Right atrium auricular region (tissue), 2 donors: ENCODE measurements around the gene HELZ. TPM values are rescaled to one million over a fixed set of nuclear protein-coding genes. Genes with fewer than 3 reads are reported as not detected.

Experiments
- DNase-seq: peaks from one replicate; pipeline ENCODE4 v3.0.0-alpha.2; 2019; ENCODE audit warnings: low spot score
- H3K27ac ChIP-seq, 2 donors: fragments of 200-600 bp; sonication (generic); 1 replicate in 1 of 2; 2 replicates in 1 of 2; pipeline ENCODE4 v1.5.1; 2016 to 2019
- H3K27me3 ChIP-seq, 2 donors: fragments of 200-600 bp; sonication (generic); one replicate each; pipeline versions ENCODE4 v1.5.1 to v1.6.0; 2017 to 2019
- H3K36me3 ChIP-seq: fragments of 200-600 bp; sonication (generic); one replicate; pipeline ENCODE4 v1.5.1; 2016
- H3K4me1 ChIP-seq, 2 donors: fragments of 200-600 bp; sonication (generic); one replicate each; pipeline versions ENCODE4 v1.5.1 to v1.6.0; 2017 to 2019
- H3K4me3 ChIP-seq, 2 donors: fragments of 200-600 bp; sonication (generic); 1 replicate in 1 of 2; 2 replicates in 1 of 2; pipeline ENCODE4 v1.5.1; 2017 to 2019; ENCODE audit warnings: mild to moderate bottlenecking in 1 of 2, moderate library complexity in 1 of 2
- H3K9me3 ChIP-seq, 2 donors: fragments of 200-600 bp; sonication (generic); one replicate each; pipeline ENCODE4 v1.5.1; 2019
- CTCF ChIP-seq, 2 donors: fragments of 200-600 bp; sonication (generic); IDR thresholded peaks; one replicate each; pipeline ENCODE4 v1.5.1; 2019; ENCODE audit warnings: antibody characterized with exemption in 2 of 2
- total RNA-seq, 2 donors: library from RNA; depleted of rRNA; stranded (reverse); fragments of >200 nt; gene quantifications; one replicate each; pipeline ENCODE4 v1.1.0, GENCODE V29; 2016

Gene HELZ
- total RNA-seq, 2 donors from 2014 or later, result 25.2 to 29.1 TPM

- Histone ChIP-seq H3K4me3 (no peak overlapping the region), H3K9me3 (no peaks in the 10 kb centered on the region), H3K27ac (no peak overlapping the region), H3K4me1 (no peaks in the 10 kb centered on the region), H3K36me3 (peaks cover 29% of the 10 kb centered on the region), H3K27me3 (no peaks in the 10 kb centered on the region)
- no peak for TF ChIP-seq CTCF (IDR thresholded peaks at IDR 0.05)
- DNase-seq, result no peak
Measured at GRCh38 chr17:67174190-67174589, 70.8 kb downstream of the HELZ start.

GRCh38 chr17:67171560-67171959 is 73.4 kb downstream of the HELZ start:
- no peak for TF ChIP-seq CTCF (IDR thresholded peaks at IDR 0.05)

GRCh38 chr17:67168496-67168895 is 76.5 kb downstream of the HELZ start:
- no peaks in the 10 kb centered on the region for H3K36me3 ChIP-seq
- no peaks in the 10 kb centered on the region for H3K9me3 ChIP-seq
- H3K27me3 ChIP-seq, result no peaks in the 10 kb centered on the region
- no peak overlapping the region for H3K4me3 ChIP-seq
- H3K27ac ChIP-seq, result no peak overlapping the region
- no peak for TF ChIP-seq CTCF (IDR thresholded peaks at IDR 0.05)
- DNase-seq, result no peak
- H3K4me1 ChIP-seq, result no peaks in the 10 kb centered on the region

More at GRCh38 chr17:67171560-67171959, 73.4 kb downstream of the HELZ start:
- H3K36me3 ChIP-seq, result peaks cover 12% of the 10 kb centered on the region
- no peak for DNase-seq
- H3K27me3 ChIP-seq, result no peaks in the 10 kb centered on the region
- no peaks in the 10 kb centered on the region for H3K4me1 ChIP-seq
- H3K9me3 ChIP-seq, result no peaks in the 10 kb centered on the region
- H3K4me3 ChIP-seq, result no peak overlapping the region
- H3K27ac ChIP-seq, result no peak overlapping the region

GRCh38 chr17:67165201-67165600 is 79.8 kb downstream of the HELZ start:
- H3K9me3 ChIP-seq, result no peaks in the 10 kb centered on the region
- H3K27me3 ChIP-seq, result no peaks in the 10 kb centered on the region
- H3K36me3 ChIP-seq, result peaks cover 7% of the 10 kb centered on the region
- peak overlapping the region in 1 of 2 donors; percentile 32 for H3K27ac ChIP-seq
- no peak for TF ChIP-seq CTCF (IDR thresholded peaks at IDR 0.05)
- no peak overlapping the region for H3K4me3 ChIP-seq
- no peaks in the 10 kb centered on the region for H3K4me1 ChIP-seq
- DNase-seq, result no peak

GRCh38 chr17:67164302-67164701 is 80.7 kb downstream of the HELZ start:
- H3K9me3 ChIP-seq, result no peaks in the 10 kb centered on the region
- no peak overlapping the region for H3K27ac ChIP-seq
- H3K4me1 ChIP-seq, result no peaks in the 10 kb centered on the region
- no peak overlapping the region for H3K4me3 ChIP-seq
- no peaks in the 10 kb centered on the region for H3K27me3 ChIP-seq
- H3K36me3 ChIP-seq, result peaks cover 12% of the 10 kb centered on the region
- no peak for DNase-seq
- TF ChIP-seq CTCF (IDR thresholded peaks at IDR 0.05), result no peak

GRCh38 chr17:67162771-67163170 is 82.2 kb downstream of the HELZ start:
- Histone ChIP-seq H3K4me3 (no peak overlapping the region), H3K36me3 (peaks cover 12% of the 10 kb centered on the region), H3K27me3 (no peaks in the 10 kb centered on the region), H3K9me3 (no peaks in the 10 kb centered on the region), H3K27ac (no peak overlapping the region), H3K4me1 (no peaks in the 10 kb centered on the region)
- no peak for DNase-seq
- no peak for TF ChIP-seq CTCF (IDR thresholded peaks at IDR 0.05)
